Measurements from ENCODE around the gene NSUN3. TPM values are rescaled to one million over a fixed set of nuclear protein-coding genes. Genes with fewer than 3 reads are reported as not detected.

The NSUN3 gene
- total and polyA plus RNA-seq, 10 of the 15 experiments (the other 5 are each of a cell fraction or from before 2014, with no cell fraction given) = 9.1 to 20.3 (median 11.7) TPM

DNA sequence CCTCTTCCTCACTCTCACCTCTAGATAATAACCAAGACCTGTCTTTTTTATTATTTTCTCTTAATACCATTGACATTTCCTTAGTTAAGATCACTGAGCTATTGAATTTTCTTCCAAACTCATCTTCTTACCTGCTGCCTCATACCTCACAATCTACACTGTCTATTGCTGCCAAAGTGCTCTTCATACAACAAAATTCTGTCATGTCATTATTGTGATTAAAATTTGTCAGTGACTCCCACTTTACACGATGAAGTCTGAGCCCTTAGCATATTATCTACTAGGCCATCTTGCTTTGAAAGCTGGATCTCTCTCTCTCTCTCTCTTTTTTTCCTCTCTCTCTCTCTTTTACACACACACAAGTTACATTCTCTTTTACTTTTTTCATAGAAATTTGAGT is 73.3 kb downstream of the NSUN3 start:
- in situ Hi-C loops (cut with MboI) = no loop called here
- WGBS (ENCODE audit: insufficient coverage, insufficient replicate concordance, low lambda C conversion rate, missing lambda C conversion rate) = 83% methylated on average over 1 of the region's 1 CpG
- no peaks in the 10 kb centered on the region for H3K36me3 ChIP-seq (ENCODE audit: control insufficient read depth in 2 of 2, insufficient read depth in 2 of 2, low read length in 1 of 2)
- no peaks in the 10 kb centered on the region for H3K79me2 ChIP-seq (ENCODE audit: control insufficient read depth, insufficient read depth, low read length)
- H3K9ac ChIP-seq (ENCODE audit: control insufficient read depth, insufficient read depth, low read length) = no peak overlapping the region
- H3K27me3 ChIP-seq (replicated peaks in 1 of 2; ENCODE audit: control insufficient read depth in 2 of 2, insufficient read depth in 2 of 2, low read length in 1 of 2) = no peaks in the 10 kb centered on the region
- DNase-seq (ENCODE audit: low read depth, low spot score) (no peak), ATAC-seq (no peak), FAIRE-seq (no peak)
- SMC1A ChIA-PET (ENCODE audit: uncharacterized antibody, unreplicated experiment) = no interaction called here
- RAD21 ChIA-PET (ENCODE audit: unreplicated experiment) = interaction anchor here (0.6 kb wide), 1 partner anchor 9 kb away, joined by 3 read pairs; no protein-coding TSS in a partner anchor
- H4K20me1 ChIP-seq (ENCODE audit: control insufficient read depth, insufficient read depth) = no peaks in the 10 kb centered on the region
- no peak overlapping the region for H2AFZ ChIP-seq (ENCODE audit: control insufficient read depth, low read depth, low read length)
- no peak overlapping the region for H3K4me2 ChIP-seq (ENCODE audit: control insufficient read depth, insufficient read depth)
- CTCF ChIA-PET = no interaction called here
- no peaks in the 10 kb centered on the region for H3K9me3 ChIP-seq (replicated peaks; ENCODE audit: control insufficient read depth, insufficient read depth, low read length)
- no peak for TF ChIP-seq ZSCAN29 (IDR thresholded peaks at IDR 0.05)
- TF ChIP-seq, protein P1, sequence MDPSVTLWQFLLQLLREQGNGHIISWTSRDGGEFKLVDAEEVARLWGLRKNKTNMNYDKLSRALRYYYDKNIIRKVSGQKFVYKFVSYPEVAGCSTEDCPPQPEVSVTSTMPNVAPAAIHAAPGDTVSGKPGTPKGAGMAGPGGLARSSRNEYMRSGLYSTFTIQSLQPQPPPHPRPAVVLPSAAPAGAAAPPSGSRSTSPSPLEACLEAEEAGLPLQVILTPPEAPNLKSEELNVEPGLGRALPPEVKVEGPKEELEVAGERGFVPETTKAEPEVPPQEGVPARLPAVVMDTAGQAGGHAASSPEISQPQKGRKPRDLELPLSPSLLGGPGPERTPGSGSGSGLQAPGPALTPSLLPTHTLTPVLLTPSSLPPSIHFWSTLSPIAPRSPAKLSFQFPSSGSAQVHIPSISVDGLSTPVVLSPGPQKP (IDR thresholded peaks at IDR 0.05; ENCODE audit: low read depth, low read length) = no peak
- no peak for TF ChIP-seq POLR2AphosphoS5 (IDR thresholded peaks at IDR 0.05; ENCODE audit: low read length)
- no peaks in the 10 kb centered on the region for H3K4me1 ChIP-seq (ENCODE audit: control insufficient read depth, insufficient read depth, low read length)
- no peak overlapping the region for H3K27ac ChIP-seq (ENCODE audit: control insufficient read depth, insufficient read depth)
- POLR2A ChIA-PET = no interaction called here
- intact Hi-C loops (cut with micrococcal nuclease; ENCODE audit: unreplicated experiment) = no loop called here
- no peak overlapping the region for H3K4me3 ChIP-seq
- BruUV-seq (replicated peaks) = no TSS peak

DNA sequence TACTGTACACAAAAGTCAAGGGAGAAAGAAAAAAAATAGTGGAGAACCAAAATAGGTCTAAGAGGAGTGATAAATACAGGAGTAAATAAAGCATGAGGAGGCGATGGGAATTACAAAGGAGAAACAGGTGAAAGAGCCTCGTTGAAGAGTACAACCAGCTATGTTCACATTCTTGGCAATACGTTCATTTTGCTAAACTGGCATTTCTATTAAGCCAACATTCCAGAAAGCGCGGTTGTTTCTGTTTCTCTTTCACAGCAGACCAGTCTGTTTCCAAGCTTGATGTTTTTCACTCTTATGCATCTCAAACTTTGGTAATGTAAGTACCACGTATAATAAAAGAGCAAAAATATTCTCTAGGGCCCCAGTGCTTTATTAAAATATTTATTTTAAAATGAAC is 74.5 kb downstream of the NSUN3 start:
- DNase-seq (ENCODE audit: low read depth, low spot score) (no peak), FAIRE-seq (no peak), ATAC-seq (no peak)
- BruUV-seq (replicated peaks) = no TSS peak
- Histone ChIP-seq H3K4me3 (no peak overlapping the region), H3K36me3 (ENCODE audit: control insufficient read depth in 2 of 2, insufficient read depth in 2 of 2, low read length in 1 of 2) (no peaks in the 10 kb centered on the region), H3K27ac (ENCODE audit: control insufficient read depth, insufficient read depth) (no peak overlapping the region), H3K4me2 (ENCODE audit: control insufficient read depth, insufficient read depth) (no peak overlapping the region), H3K4me1 (ENCODE audit: control insufficient read depth, insufficient read depth, low read length) (no peaks in the 10 kb centered on the region), H2AFZ (ENCODE audit: control insufficient read depth, low read depth, low read length) (no peak overlapping the region), H3K27me3 (replicated peaks in 1 of 2; ENCODE audit: control insufficient read depth in 2 of 2, insufficient read depth in 2 of 2, low read length in 1 of 2) (no peaks in the 10 kb centered on the region), H3K9ac (ENCODE audit: control insufficient read depth, insufficient read depth, low read length) (no peak overlapping the region), H4K20me1 (ENCODE audit: control insufficient read depth, insufficient read depth) (no peaks in the 10 kb centered on the region), H3K9me3 (replicated peaks; ENCODE audit: control insufficient read depth, insufficient read depth, low read length) (no peaks in the 10 kb centered on the region), H3K79me2 (ENCODE audit: control insufficient read depth, insufficient read depth, low read length) (no peaks in the 10 kb centered on the region)
- WGBS (ENCODE audit: insufficient coverage, insufficient replicate concordance, low lambda C conversion rate, missing lambda C conversion rate) = 63% methylated on average over 6 of the region's 6 CpGs
- ChIA-PET SMC1A (ENCODE audit: uncharacterized antibody, unreplicated experiment) (no interaction called here), CTCF (no interaction called here), RAD21 (ENCODE audit: unreplicated experiment) (no interaction called here), POLR2A (no interaction called here)
- TF ChIP-seq POLR2A (IDR thresholded peaks at IDR 0.05; ENCODE audit: low read depth, low read length) = no peak
- no peak for TF ChIP-seq TBL1XR1 (IDR thresholded peaks at IDR 0.05; ENCODE audit: low read depth, low read length)
- TF ChIP-seq, protein P2, sequence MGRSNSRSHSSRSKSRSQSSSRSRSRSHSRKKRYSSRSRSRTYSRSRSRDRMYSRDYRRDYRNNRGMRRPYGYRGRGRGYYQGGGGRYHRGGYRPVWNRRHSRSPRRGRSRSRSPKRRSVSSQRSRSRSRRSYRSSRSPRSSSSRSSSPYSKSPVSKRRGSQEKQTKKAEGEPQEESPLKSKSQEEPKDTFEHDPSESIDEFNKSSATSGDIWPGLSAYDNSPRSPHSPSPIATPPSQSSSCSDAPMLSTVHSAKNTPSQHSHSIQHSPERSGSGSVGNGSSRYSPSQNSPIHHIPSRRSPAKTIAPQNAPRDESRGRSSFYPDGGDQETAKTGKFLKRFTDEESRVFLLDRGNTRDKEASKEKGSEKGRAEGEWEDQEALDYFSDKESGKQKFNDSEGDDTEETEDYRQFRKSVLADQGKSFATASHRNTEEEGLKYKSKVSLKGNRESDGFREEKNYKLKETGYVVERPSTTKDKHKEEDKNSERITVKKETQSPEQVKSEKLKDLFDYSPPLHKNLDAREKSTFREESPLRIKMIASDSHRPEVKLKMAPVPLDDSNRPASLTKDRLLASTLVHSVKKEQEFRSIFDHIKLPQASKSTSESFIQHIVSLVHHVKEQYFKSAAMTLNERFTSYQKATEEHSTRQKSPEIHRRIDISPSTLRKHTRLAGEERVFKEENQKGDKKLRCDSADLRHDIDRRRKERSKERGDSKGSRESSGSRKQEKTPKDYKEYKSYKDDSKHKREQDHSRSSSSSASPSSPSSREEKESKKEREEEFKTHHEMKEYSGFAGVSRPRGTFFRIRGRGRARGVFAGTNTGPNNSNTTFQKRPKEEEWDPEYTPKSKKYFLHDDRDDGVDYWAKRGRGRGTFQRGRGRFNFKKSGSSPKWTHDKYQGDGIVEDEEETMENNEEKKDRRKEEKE (IDR thresholded peaks at IDR 0.05) = no peak
- TF ChIP-seq SREBF2 (IDR thresholded peaks at IDR 0.05; ENCODE audit: low read length) = no peak
- no peak for TF ChIP-seq SMC3 (IDR thresholded peaks at IDR 0.05; ENCODE audit: borderline replicate concordance, low read length)
- TF ChIP-seq, protein P3, sequence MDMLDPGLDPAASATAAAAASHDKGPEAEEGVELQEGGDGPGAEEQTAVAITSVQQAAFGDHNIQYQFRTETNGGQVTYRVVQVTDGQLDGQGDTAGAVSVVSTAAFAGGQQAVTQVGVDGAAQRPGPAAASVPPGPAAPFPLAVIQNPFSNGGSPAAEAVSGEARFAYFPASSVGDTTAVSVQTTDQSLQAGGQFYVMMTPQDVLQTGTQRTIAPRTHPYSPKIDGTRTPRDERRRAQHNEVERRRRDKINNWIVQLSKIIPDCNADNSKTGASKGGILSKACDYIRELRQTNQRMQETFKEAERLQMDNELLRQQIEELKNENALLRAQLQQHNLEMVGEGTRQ (IDR thresholded peaks at IDR 0.05; ENCODE audit: borderline replicate concordance, low read depth, low read length) = no peak
- TF ChIP-seq, protein P4, sequence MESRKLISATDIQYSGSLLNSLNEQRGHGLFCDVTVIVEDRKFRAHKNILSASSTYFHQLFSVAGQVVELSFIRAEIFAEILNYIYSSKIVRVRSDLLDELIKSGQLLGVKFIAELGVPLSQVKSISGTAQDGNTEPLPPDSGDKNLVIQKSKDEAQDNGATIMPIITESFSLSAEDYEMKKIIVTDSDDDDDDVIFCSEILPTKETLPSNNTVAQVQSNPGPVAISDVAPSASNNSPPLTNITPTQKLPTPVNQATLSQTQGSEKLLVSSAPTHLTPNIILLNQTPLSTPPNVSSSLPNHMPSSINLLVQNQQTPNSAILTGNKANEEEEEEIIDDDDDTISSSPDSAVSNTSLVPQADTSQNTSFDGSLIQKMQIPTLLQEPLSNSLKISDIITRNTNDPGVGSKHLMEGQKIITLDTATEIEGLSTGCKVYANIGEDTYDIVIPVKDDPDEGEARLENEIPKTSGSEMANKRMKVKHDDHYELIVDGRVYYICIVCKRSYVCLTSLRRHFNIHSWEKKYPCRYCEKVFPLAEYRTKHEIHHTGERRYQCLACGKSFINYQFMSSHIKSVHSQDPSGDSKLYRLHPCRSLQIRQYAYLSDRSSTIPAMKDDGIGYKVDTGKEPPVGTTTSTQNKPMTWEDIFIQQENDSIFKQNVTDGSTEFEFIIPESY (IDR thresholded peaks at IDR 0.05) = no peak
- TF ChIP-seq POLR2AphosphoS2 (IDR thresholded peaks at IDR 0.05; ENCODE audit: low read depth, low read length) = no peak
- intact Hi-C loops (cut with micrococcal nuclease; ENCODE audit: unreplicated experiment) (no loop called here), in situ Hi-C loops (cut with MboI) (no loop called here)
